Activated gamma-delta T cell treated with anti-CD3 and anti-CD28 coated beads, Interleukin-2, amount 50 U/mL, for 16 hours (primary cell): ENCODE data around the gene ILKAP.

Experiments
- DNase-seq: peaks from one replicate; pipeline ENCODE4 v3.0.0-alpha.2; 2020; ENCODE audit warnings: low read depth

ILKAP gene

GRCh38 chr2:238163481-238164198 lies 39.9 kb downstream of the ILKAP start:
- no peak for DNase-seq

- no peak for DNase-seq
Observed at GRCh38 chr2:238162846-238163441, 40.6 kb downstream of the ILKAP start.

GRCh38 chr2:238162251-238162845 lies 41.1 kb downstream of the ILKAP start:
- DNase-seq = no peak

- no peak for DNase-seq
Observed at GRCh38 chr2:238161291-238162051, 42.0 kb downstream of the ILKAP start.

- no peak for DNase-seq
Observed at GRCh38 chr2:238160206-238161129, 43.0 kb downstream of the ILKAP start.

GRCh38 chr2:238159661-238160205 lies 43.8 kb downstream of the ILKAP start:
- no peak for DNase-seq

- DNase-seq = no peak
Observed at GRCh38 chr2:238159071-238159539, 44.4 kb downstream of the ILKAP start.

- no peak for DNase-seq
Observed at GRCh38 chr2:238158509-238159070, 44.9 kb downstream of the ILKAP start, which contains the start of gene ERFE. Gene ERFE (plus strand): TSS chr2:238158970. CDS start chr2:238159008, 38 bp downstream.

- no peak for DNase-seq
Observed at GRCh38 chr2:238158018-238158508, 45.4 kb downstream of the ILKAP start.

- DNase-seq = no peak
Observed at GRCh38 chr2:238157506-238158017, 45.9 kb downstream of the ILKAP start.

- no peak for DNase-seq
Observed at GRCh38 chr2:238155761-238156694, 47.5 kb downstream of the ILKAP start.

GRCh38 chr2:238155051-238155760 lies 48.3 kb downstream of the ILKAP start:
- DNase-seq = no peak

- no peak for DNase-seq
Observed at GRCh38 chr2:238154570-238154969, 48.9 kb downstream of the ILKAP start.

GRCh38 chr2:238152771-238153688 lies 50.5 kb downstream of the ILKAP start:
- DNase-seq = no peak

GRCh38 chr2:238151628-238152235 lies 51.8 kb downstream of the ILKAP start:
- DNase-seq = no peak

- no peak for DNase-seq
Observed at GRCh38 chr2:238151205-238151604, 52.3 kb downstream of the ILKAP start.

- no peak for DNase-seq
Observed at GRCh38 chr2:238150686-238151085, 52.8 kb downstream of the ILKAP start.
